Amniotic stem cell (primary cell): Measurements from ENCODE around the gene MICALL1.

Source experiments
- DNase-seq: peaks from one replicate; lab custom pipeline; 2025; lab: John Stamatoyannopoulos, UW

Gene MICALL1

GRCh38 chr22:37983860-37984791 lies 78.0 kb downstream of the MICALL1 start, which contains the start of gene SOX10:
Gene SOX10, minus strand, starts transcription at chr22:37984555. Its CDS starts 771 bp downstream, at chr22:37983784.
- DNase-seq = no peak

GRCh38 chr22:37985050-37985585 lies 79.0 kb downstream of the MICALL1 start:
- no peak for DNase-seq

- DNase-seq = no peak
These were observed 79.7 kb downstream of the MICALL1 start for GRCh38 chr22:37985751-37986281.

GRCh38 chr22:37986371-37986770 lies 80.3 kb downstream of the MICALL1 start:
- DNase-seq = no peak

- DNase-seq = no peak
These were observed 83.3 kb downstream of the MICALL1 start for GRCh38 chr22:37989146-37990045.

GRCh38 chr22:37990301-37990700 lies 84.2 kb downstream of the MICALL1 start:
- no peak for DNase-seq

GRCh38 chr22:37990862-37991261 lies 84.8 kb downstream of the MICALL1 start:
- DNase-seq = no peak

- no peak for DNase-seq
These were observed 85.8 kb downstream of the MICALL1 start for GRCh38 chr22:37991731-37992442.
